Lower lobe of right lung (tissue), 2 donors: ENCODE data around the gene ABHD8. TPM values are rescaled to one million over a fixed set of nuclear protein-coding genes. Genes with fewer than 3 reads are reported as not detected.
A peak's percentile ranks its signal among the peaks of the same experiment; 100 is the strongest.

Experiments used
- ATAC-seq, 2 donors: fragments of 200-7000 bp; cut with Tn5 transposase; one replicate each; pipeline ENCODE4 v1.9.1; 2020 to 2022; ENCODE audit warnings: mild to moderate bottlenecking in 2 of 2, moderate library complexity in 2 of 2
- DNase-seq: peaks from one replicate; pipeline ENCODE4 v3.0.0-alpha.2; 2020
- H3K27ac ChIP-seq: fragments of 200-600 bp; one replicate; pipeline ENCODE4 v1.8.0; 2022
- H3K27me3 ChIP-seq: fragments of 200-600 bp; one replicate; pipeline ENCODE4 v1.8.0; 2022; ENCODE audit warnings: low read depth
- H3K36me3 ChIP-seq: fragments of 200-600 bp; one replicate; pipeline ENCODE4 v1.8.0; 2022; ENCODE audit warnings: mild to moderate bottlenecking
- H3K4me1 ChIP-seq: fragments of 200-600 bp; one replicate; pipeline ENCODE4 v1.8.0; 2022
- H3K4me3 ChIP-seq: fragments of 200-600 bp; one replicate; pipeline ENCODE4 v1.8.0; 2022; ENCODE audit warnings: mild to moderate bottlenecking
- H3K9me3 ChIP-seq: fragments of 200-600 bp; one replicate; pipeline ENCODE4 v1.8.0; 2022
- intact Hi-C: fragments of 100-400 bp; cut with DNase I; formaldehyde crosslinking; loops from one replicate; pipeline ENCODE4 v1.11.0; 2022
- total RNA-seq: library from RNA; stranded (reverse); fragmentation: NEBNext Ultra II Directional; extraction: Animal tissue kit (Norgen Biotek cat#: 25700); gene quantifications from one replicate; pipeline ENCODE4 v1.2.1, GENCODE V29; 2021
- TF ChIP-seq, protein P1 (sequence below): fragments of 200-600 bp; IDR thresholded peaks from one replicate; pipeline ENCODE4 v1.8.0; 2022; ENCODE audit warnings: antibody characterized with exemption, mild to moderate bottlenecking
- donor health status: DM: no; HTN: yes; CAD: no; lungs with severe emphysema.

Gene ABHD8
- total RNA-seq, 1 donor from 2014 or later, result 19.5 TPM

- H3K27me3 ChIP-seq, result peaks cover 9% of the 10 kb centered on the region
- ATAC-seq (peak; percentile 88 to 92), DNase-seq (peak; percentile 88)
- H3K4me3 ChIP-seq, result peak overlapping the region; percentile 53
- H3K9me3 ChIP-seq, result no peaks in the 10 kb centered on the region
- peaks cover 14% of the 10 kb centered on the region for H3K4me1 ChIP-seq
- intact Hi-C loops, result no loop called here
- H3K27ac ChIP-seq, result peak overlapping the region; percentile 73
- TF ChIP-seq, protein P1, sequence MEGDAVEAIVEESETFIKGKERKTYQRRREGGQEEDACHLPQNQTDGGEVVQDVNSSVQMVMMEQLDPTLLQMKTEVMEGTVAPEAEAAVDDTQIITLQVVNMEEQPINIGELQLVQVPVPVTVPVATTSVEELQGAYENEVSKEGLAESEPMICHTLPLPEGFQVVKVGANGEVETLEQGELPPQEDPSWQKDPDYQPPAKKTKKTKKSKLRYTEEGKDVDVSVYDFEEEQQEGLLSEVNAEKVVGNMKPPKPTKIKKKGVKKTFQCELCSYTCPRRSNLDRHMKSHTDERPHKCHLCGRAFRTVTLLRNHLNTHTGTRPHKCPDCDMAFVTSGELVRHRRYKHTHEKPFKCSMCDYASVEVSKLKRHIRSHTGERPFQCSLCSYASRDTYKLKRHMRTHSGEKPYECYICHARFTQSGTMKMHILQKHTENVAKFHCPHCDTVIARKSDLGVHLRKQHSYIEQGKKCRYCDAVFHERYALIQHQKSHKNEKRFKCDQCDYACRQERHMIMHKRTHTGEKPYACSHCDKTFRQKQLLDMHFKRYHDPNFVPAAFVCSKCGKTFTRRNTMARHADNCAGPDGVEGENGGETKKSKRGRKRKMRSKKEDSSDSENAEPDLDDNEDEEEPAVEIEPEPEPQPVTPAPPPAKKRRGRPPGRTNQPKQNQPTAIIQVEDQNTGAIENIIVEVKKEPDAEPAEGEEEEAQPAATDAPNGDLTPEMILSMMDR, result peak; percentile 29
- peaks cover 4% of the 10 kb centered on the region for H3K36me3 ChIP-seq
Observed at GRCh38 chr19:17327654-17328516, 24.7 kb upstream of the ABHD8 start.

GRCh38 chr19:17327068-17327653, 23.9 kb upstream of the ABHD8 start:
- no peak for ATAC-seq
- Histone ChIP-seq H3K27me3 (peaks cover 9% of the 10 kb centered on the region), H3K27ac (no peak overlapping the region), H3K36me3 (peaks cover 4% of the 10 kb centered on the region), H3K4me3 (no peak overlapping the region), H3K9me3 (no peaks in the 10 kb centered on the region), H3K4me1 (peaks cover 14% of the 10 kb centered on the region)
- TF ChIP-seq, protein P1, result no peak
- intact Hi-C loops, result no loop called here
- no peak for DNase-seq

GRCh38 chr19:17326595-17326966, 23.4 kb upstream of the ABHD8 start:
- ATAC-seq (no peak), DNase-seq (no peak)
- H3K9me3 ChIP-seq, result no peaks in the 10 kb centered on the region
- H3K36me3 ChIP-seq, result peaks cover 8% of the 10 kb centered on the region
- no peak overlapping the region for H3K27ac ChIP-seq
- TF ChIP-seq, protein P1, result no peak
- peaks cover 9% of the 10 kb centered on the region for H3K27me3 ChIP-seq
- no peak overlapping the region for H3K4me3 ChIP-seq
- intact Hi-C loops, result no loop called here
- H3K4me1 ChIP-seq, result peaks cover 14% of the 10 kb centered on the region

- Histone ChIP-seq H3K9me3 (no peaks in the 10 kb centered on the region), H3K27ac (no peak overlapping the region)
- intact Hi-C loops, result no loop called here
Observed at GRCh38 chr19:17325881-17326594, 22.8 kb upstream of the ABHD8 start.

GRCh38 chr19:17325133-17325532, 21.9 kb upstream of the ABHD8 start:
- peaks cover 14% of the 10 kb centered on the region for H3K4me1 ChIP-seq
- H3K4me3 ChIP-seq, result no peak overlapping the region
- H3K27me3 ChIP-seq, result peaks cover 9% of the 10 kb centered on the region
- TF ChIP-seq, protein P1, result no peak
- ATAC-seq, result no peak
- no peak overlapping the region for H3K27ac ChIP-seq
- H3K36me3 ChIP-seq, result peaks cover 21% of the 10 kb centered on the region
- no peak for DNase-seq
- H3K9me3 ChIP-seq, result no peaks in the 10 kb centered on the region
- intact Hi-C loops, result no loop called here

More at GRCh38 chr19:17325881-17326594, 22.8 kb upstream of the ABHD8 start:
- DNase-seq (no peak), ATAC-seq (no peak)
- peaks cover 9% of the 10 kb centered on the region for H3K27me3 ChIP-seq
- H3K4me1 ChIP-seq, result peaks cover 14% of the 10 kb centered on the region
- TF ChIP-seq, protein P1, result no peak
- H3K4me3 ChIP-seq, result no peak overlapping the region
- H3K36me3 ChIP-seq, result peaks cover 12% of the 10 kb centered on the region
